CD4-positive, alpha-beta T cell (primary cell): ENCODE measurements around the gene GAS6. TPM values are rescaled to one million over a fixed set of nuclear protein-coding genes. Genes with fewer than 3 reads are reported as not detected.

ENCODE experiments used
- ATAC-seq: fragments of 200-7000 bp; cut with Tn5 transposase; one replicate; pipeline ENCODE4 v1.10.0; 2022; ENCODE audit warnings: mild to moderate bottlenecking; ENCODE audit not compliant: poor library complexity
- CTCF ChIA-PET: fragments of 350-600 bp; sonication (Branson Sonifier 250); formaldehyde crosslinking; loops from one replicate; lab custom pipeline; 2021; ENCODE audit warnings: antibody characterized with exemption, inconsistent platforms; lab: Charles Lee
- POLR2A ChIA-PET: fragments of 350-600 bp; sonication (Branson Sonifier 250); formaldehyde crosslinking; loops from one replicate; lab custom pipeline; 2021; ENCODE audit warnings: antibody characterized with exemption, inconsistent platforms; lab: Charles Lee
- DNase-seq, 14 experiments: peaks; one replicate each; pipeline ENCODE4 v3.0.0-alpha.2; 2013 to 2020; ENCODE audit warnings: mixed read lengths in 2 of 14
- H3K27ac ChIP-seq, 2 donors: one replicate each; pipeline versions ENCODE4 v1.5.1 to v1.7.0; 2013; ENCODE audit warnings: low read length in 2 of 2, low read depth in 1 of 2, mild to moderate bottlenecking in 1 of 2
- H3K27me3 ChIP-seq, 2 experiments: 1 replicate in 1 of 2; 2 replicates in 1 of 2; pipeline versions ENCODE4 v1.6.1 to v1.7.0; 2013; ENCODE audit warnings: low read length in 2 of 2, control low read depth in 1 of 2, mild to moderate bottlenecking in 1 of 2, moderate library complexity in 1 of 2; ENCODE audit not compliant: insufficient read depth in 2 of 2, control insufficient read depth in 1 of 2
- H3K36me3 ChIP-seq: one replicate; pipeline ENCODE4 v1.6.1; 2013; ENCODE audit warnings: low read length, control low read depth; ENCODE audit not compliant: insufficient read depth
- H3K4me1 ChIP-seq: one replicate; pipeline ENCODE4 v1.6.1; 2013; ENCODE audit warnings: low read length, control low read depth; ENCODE audit not compliant: insufficient read depth
- H3K4me3 ChIP-seq: one replicate; pipeline ENCODE4 v1.5.1; 2013; ENCODE audit warnings: mild to moderate bottlenecking, low read length, moderate library complexity
- H3K9me3 ChIP-seq, 2 experiments: 1 replicate in 1 of 2; 2 replicates in 1 of 2; pipeline versions ENCODE4 v1.6.1 to v1.7.0; 2013; ENCODE audit warnings: low read length in 2 of 2, mild to moderate bottlenecking in 2 of 2, control low read depth in 1 of 2, moderate library complexity in 1 of 2; ENCODE audit not compliant: control insufficient read depth in 1 of 2, insufficient read depth in 1 of 2
- H3K27ac Mint-ChIP-seq: one replicate; pipeline ENCODE4 v1.8.0; 2020; ENCODE audit warnings: mixed read lengths
- H3K27me3 Mint-ChIP-seq: one replicate; pipeline ENCODE4 v1.8.0; 2021; ENCODE audit warnings: mixed read lengths
- H3K36me3 Mint-ChIP-seq: one replicate; pipeline ENCODE4 v1.8.0; 2021; ENCODE audit warnings: low read depth, mixed read lengths
- H3K4me1 Mint-ChIP-seq: one replicate; pipeline ENCODE4 v1.8.0; 2021; ENCODE audit warnings: low read depth, mixed read lengths
- H3K4me3 Mint-ChIP-seq: one replicate; pipeline ENCODE4 v1.8.0; 2020; ENCODE audit warnings: mild to moderate bottlenecking, mixed read lengths
- H3K9me3 Mint-ChIP-seq: one replicate; pipeline ENCODE4 v1.8.0; 2020; ENCODE audit warnings: mixed read lengths
- intact Hi-C, 2 experiments: fragments of 100-400 bp; cut with DNase I in 1 of 2; cut with micrococcal nuclease in 1 of 2; formaldehyde crosslinking; loops; one replicate each; pipeline versions ENCODE4 v1.15.1 to v1.9.0; 2023 to 2025; cut with DNase I, micrococcal nuclease
- total RNA-seq, 174 experiments: library from RNA in 2 of 174; stranded (reverse) in 2 of 174; gene quantifications; one replicate each; pipeline ENCODE4 v1.2.3 and lab custom pipeline; 2021 to 2026
- TF ChIP-seq, protein P1 (sequence below): fragments of 200-600 bp; IDR thresholded peaks from one replicate; pipeline ENCODE4 v1.8.0; 2022; ENCODE audit warnings: antibody characterized with exemption, mild to moderate bottlenecking

GAS6 gene
- total RNA-seq, 2 experiments from 2014 or later: 0.52 to 1.0 TPM

DNA sequence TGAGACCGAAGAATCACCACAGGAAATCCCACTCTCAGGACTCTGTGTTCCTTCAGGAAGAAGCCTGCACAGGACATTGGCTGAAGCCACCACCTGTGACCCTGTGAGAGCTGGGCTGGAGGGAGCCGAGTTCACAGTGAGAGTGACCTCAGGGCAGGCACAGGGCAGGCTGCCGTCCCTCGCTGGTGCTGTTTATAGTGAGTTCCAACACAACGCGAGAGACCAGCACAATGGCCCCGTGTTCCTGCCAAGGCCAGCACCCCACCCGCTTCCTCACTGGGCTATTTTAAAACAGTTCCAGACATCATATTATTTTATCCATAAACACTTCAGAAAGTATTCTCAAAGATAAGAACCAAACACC lies 18.4 kb upstream of the GAS6 start:
- DNase-seq: no peak
- H3K4me1 Mint-ChIP-seq: peaks cover 28% of the 10 kb centered on the region

GRCh38 chr13:113881614-113882266 lies 17.9 kb upstream of the GAS6 start:
- Histone ChIP-seq H3K4me1 (peaks cover 21% of the 10 kb centered on the region), H3K27me3 (no peaks in the 10 kb centered on the region), H3K27ac (no peak overlapping the region), H3K4me3 (no peak overlapping the region), H3K36me3 (no peaks in the 10 kb centered on the region), H3K9me3 (no peaks in the 10 kb centered on the region)
- POLR2A ChIA-PET: no interaction called here
- Mint-ChIP-seq H3K36me3 (no peaks in the 10 kb centered on the region), H3K4me1 (peaks cover 28% of the 10 kb centered on the region), H3K27me3 (peaks cover 8% of the 10 kb centered on the region), H3K9me3 (no peaks in the 10 kb centered on the region), H3K4me3 (no peak overlapping the region), H3K27ac (peak overlapping the region; percentile 24)
- peak; percentile 56 for ATAC-seq
- CTCF ChIA-PET: no interaction called here
- intact Hi-C loops: no loop called here
- DNase-seq: peak in 3 of 14 experiments; percentile 8 to 12 (median 9)
- TF ChIP-seq, protein P1, sequence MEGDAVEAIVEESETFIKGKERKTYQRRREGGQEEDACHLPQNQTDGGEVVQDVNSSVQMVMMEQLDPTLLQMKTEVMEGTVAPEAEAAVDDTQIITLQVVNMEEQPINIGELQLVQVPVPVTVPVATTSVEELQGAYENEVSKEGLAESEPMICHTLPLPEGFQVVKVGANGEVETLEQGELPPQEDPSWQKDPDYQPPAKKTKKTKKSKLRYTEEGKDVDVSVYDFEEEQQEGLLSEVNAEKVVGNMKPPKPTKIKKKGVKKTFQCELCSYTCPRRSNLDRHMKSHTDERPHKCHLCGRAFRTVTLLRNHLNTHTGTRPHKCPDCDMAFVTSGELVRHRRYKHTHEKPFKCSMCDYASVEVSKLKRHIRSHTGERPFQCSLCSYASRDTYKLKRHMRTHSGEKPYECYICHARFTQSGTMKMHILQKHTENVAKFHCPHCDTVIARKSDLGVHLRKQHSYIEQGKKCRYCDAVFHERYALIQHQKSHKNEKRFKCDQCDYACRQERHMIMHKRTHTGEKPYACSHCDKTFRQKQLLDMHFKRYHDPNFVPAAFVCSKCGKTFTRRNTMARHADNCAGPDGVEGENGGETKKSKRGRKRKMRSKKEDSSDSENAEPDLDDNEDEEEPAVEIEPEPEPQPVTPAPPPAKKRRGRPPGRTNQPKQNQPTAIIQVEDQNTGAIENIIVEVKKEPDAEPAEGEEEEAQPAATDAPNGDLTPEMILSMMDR: no peak

More for the DNA sequence above, 18.4 kb upstream of the GAS6 start:
- no peak for ATAC-seq
- Mint-ChIP-seq H3K36me3 (no peaks in the 10 kb centered on the region), H3K27ac (peak overlapping the region; percentile 24), H3K27me3 (peaks cover 8% of the 10 kb centered on the region), H3K4me3 (no peak overlapping the region), H3K9me3 (no peaks in the 10 kb centered on the region)
- ChIA-PET POLR2A (no interaction called here), CTCF (no interaction called here)
- H3K36me3 ChIP-seq: no peaks in the 10 kb centered on the region
- no peaks in the 10 kb centered on the region for H3K27me3 ChIP-seq
- intact Hi-C loops: no loop called here
- H3K4me1 ChIP-seq: peaks cover 21% of the 10 kb centered on the region
- no peak overlapping the region for H3K27ac ChIP-seq
- H3K4me3 ChIP-seq: no peak overlapping the region
- TF ChIP-seq, protein P1: no peak
- no peaks in the 10 kb centered on the region for H3K9me3 ChIP-seq

- H3K4me1 Mint-ChIP-seq: peaks cover 28% of the 10 kb centered on the region
- Histone ChIP-seq H3K9me3 (peaks cover 0 to 8% of the 10 kb centered on the region in 2 experiments), H3K27ac (no peak overlapping the region), H3K27me3 (no peaks in the 10 kb centered on the region), H3K4me3 (no peak overlapping the region), H3K36me3 (no peaks in the 10 kb centered on the region), H3K4me1 (peaks cover 22% of the 10 kb centered on the region)
- peak; percentile 32 for ATAC-seq
- DNase-seq: peak in 4 of 14 experiments; percentile 8 to 26 (median 16)
- H3K27me3 Mint-ChIP-seq: peaks cover 3% of the 10 kb centered on the region
- CTCF ChIA-PET: no interaction called here
- TF ChIP-seq, protein P1: no peak
- POLR2A ChIA-PET: no interaction called here
- intact Hi-C loops: no loop called here
- H3K36me3 Mint-ChIP-seq: no peaks in the 10 kb centered on the region
- H3K9me3 Mint-ChIP-seq: no peaks in the 10 kb centered on the region
- H3K27ac Mint-ChIP-seq: no peak overlapping the region
- H3K4me3 Mint-ChIP-seq: no peak overlapping the region
Observed at GRCh38 chr13:113880651-113881611, 17.1 kb upstream of the GAS6 start.
